Left ventricle myocardium inferior (tissue), 1 donor: ENCODE measurements around the gene ULK4. TPM values are rescaled to one million over a fixed set of nuclear protein-coding genes. Genes with fewer than 3 reads are reported as not detected.
"Not testable (repeated sequence)": the region's sequence is repeated elsewhere in the genome, so short reads cannot be mapped to it uniquely, and the experiment has no call there.

ENCODE experiments used
- DNase-seq: peaks from one replicate; pipeline ENCODE4 v3.0.0-alpha.2; 2020
- H3K27ac ChIP-seq: fragments of 200-600 bp; replicated peaks from 2 replicates; pipeline ENCODE4 v1.8.0; 2021
- H3K27me3 ChIP-seq: fragments of 200-600 bp; 2 replicates; pipeline ENCODE4 v1.8.0; 2021; ENCODE audit warnings: low read depth
- H3K36me3 ChIP-seq: fragments of 200-600 bp; 2 replicates; pipeline ENCODE4 v1.8.0; 2021
- H3K4me1 ChIP-seq: fragments of 200-600 bp; 2 replicates; pipeline ENCODE4 v1.8.0; 2021
- H3K4me3 ChIP-seq: fragments of 200-600 bp; 2 replicates; pipeline ENCODE4 v1.8.0; 2021; ENCODE audit warnings: mild to moderate bottlenecking, moderate library complexity
- H3K9me3 ChIP-seq: fragments of 200-600 bp; replicated peaks from 2 replicates; pipeline ENCODE4 v1.8.0; 2021
- intact Hi-C: fragments of 100-400 bp; cut with micrococcal nuclease; formaldehyde crosslinking; loops from one replicate; pipeline ENCODE4 v1.11.0; 2022
- total RNA-seq: library from RNA; stranded (reverse); fragmentation: NEBNext Ultra II Directional; extraction: Animal tissue kit (Norgen Biotek cat#: 25700); gene quantifications from one replicate; pipeline ENCODE4 v1.2.1, GENCODE V29; 2021
- TF ChIP-seq, protein P1 (sequence below): fragments of 200-600 bp; IDR thresholded peaks from 2 replicates; pipeline ENCODE4 v1.8.0; 2021; ENCODE audit warnings: antibody characterized with exemption, mild to moderate bottlenecking, borderline replicate concordance
- donor health status: DM: no; HTN: yes; CAD: no; lungs with severe emphysema.

The ULK4 gene
- total RNA-seq, 1 donor from 2014 or later, result 1.8 TPM

DNA sequence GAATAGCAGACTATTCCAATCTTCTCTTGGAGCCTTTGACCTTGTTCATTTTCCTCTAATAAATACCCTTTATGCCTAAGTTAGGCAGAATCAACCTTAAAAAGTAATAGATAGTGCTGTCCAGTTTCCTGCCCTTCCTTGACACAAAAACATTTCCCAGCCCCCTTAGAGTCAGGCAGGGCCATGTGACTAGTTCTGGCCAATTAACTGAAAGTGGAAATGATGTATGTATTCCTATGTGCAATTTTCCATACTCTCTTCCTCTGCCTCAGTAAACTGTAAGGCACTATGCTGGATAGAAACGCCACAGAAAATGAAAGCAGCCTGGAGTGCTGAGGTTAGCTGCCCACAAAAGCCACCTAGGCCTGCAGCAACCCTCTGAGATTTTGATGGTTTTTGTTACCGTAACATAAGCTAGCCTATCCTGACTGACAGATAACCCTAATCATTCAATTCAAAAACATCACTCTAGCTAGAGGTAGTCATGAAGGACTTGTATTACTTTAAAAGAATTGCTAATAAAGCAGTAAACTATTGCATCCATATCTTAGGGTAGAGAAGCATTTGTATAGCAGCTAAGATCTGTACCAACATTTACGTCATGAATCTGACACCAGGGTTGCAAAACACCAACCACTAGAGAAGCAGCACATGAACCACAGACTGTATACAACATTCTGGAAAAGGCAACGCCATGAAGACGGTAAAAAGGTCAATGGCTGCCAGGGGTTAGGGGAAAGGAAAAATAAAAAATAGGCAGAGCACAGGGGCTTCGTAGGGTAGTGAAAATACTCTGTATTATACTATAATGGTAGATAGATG is 112.9 kb downstream of the ULK4 start:
- no peaks in the 10 kb centered on the region for H3K27me3 ChIP-seq
- H3K36me3 ChIP-seq, result no peaks in the 10 kb centered on the region
- no peak overlapping the region for H3K27ac ChIP-seq
- DNase-seq, result no peak
- TF ChIP-seq, protein P1, sequence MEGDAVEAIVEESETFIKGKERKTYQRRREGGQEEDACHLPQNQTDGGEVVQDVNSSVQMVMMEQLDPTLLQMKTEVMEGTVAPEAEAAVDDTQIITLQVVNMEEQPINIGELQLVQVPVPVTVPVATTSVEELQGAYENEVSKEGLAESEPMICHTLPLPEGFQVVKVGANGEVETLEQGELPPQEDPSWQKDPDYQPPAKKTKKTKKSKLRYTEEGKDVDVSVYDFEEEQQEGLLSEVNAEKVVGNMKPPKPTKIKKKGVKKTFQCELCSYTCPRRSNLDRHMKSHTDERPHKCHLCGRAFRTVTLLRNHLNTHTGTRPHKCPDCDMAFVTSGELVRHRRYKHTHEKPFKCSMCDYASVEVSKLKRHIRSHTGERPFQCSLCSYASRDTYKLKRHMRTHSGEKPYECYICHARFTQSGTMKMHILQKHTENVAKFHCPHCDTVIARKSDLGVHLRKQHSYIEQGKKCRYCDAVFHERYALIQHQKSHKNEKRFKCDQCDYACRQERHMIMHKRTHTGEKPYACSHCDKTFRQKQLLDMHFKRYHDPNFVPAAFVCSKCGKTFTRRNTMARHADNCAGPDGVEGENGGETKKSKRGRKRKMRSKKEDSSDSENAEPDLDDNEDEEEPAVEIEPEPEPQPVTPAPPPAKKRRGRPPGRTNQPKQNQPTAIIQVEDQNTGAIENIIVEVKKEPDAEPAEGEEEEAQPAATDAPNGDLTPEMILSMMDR, result no peak
- no peak overlapping the region for H3K4me3 ChIP-seq
- H3K4me1 ChIP-seq, result no peaks in the 10 kb centered on the region
- H3K9me3 ChIP-seq, result no peaks in the 10 kb centered on the region
- intact Hi-C loops, result no loop called here

DNA sequence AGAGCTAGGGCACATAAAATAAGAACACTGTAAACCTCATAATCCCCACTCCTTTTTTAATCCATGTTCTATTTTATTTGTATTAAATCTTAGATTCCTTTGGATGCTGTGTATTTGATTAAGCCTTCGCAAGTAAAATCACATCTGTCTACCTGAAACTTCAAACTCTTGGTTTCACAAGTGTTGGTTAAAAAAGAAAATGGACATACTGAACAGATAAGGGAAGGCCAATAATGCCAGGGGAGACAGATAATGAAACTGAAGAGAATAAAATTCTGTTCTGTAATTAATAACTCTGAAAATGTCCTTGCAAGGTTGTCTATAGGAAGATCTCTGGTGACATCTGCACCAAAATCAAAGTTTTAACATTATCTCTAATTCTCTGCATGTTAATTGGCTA is 114.2 kb downstream of the ULK4 start:
- TF ChIP-seq, protein P1, result no peak
- H3K27ac ChIP-seq, result no peak overlapping the region
- intact Hi-C loops, result no loop called here

DNA sequence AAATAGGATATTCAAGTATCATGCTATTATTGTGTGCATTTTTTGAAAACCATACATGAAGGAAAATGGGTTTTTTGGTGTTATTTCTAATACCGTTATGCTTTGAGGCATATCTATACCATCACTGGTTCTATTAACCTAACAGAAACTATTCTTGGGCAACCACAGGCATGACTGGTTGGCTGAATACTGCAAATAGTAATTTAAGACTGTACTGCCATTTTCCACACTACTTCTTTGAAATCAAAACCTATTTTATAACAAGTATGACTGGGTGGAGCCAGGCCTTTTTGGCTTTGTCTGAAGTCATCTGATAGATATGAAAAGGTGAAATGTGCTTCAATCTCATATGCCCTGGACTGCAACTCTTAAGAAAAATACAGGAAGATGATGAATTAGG is 115.1 kb downstream of the ULK4 start:
- Histone ChIP-seq H3K9me3 (peaks cover 6% of the 10 kb centered on the region), H3K4me1 (no peaks in the 10 kb centered on the region), H3K27ac (no peak overlapping the region), H3K27me3 (no peaks in the 10 kb centered on the region), H3K4me3 (no peak overlapping the region), H3K36me3 (no peaks in the 10 kb centered on the region)
- intact Hi-C loops, result no loop called here
- no peak for DNase-seq
- TF ChIP-seq, protein P1, result no peak

More for the DNA sequence above, 114.2 kb downstream of the ULK4 start:
- Histone ChIP-seq H3K27me3 (no peaks in the 10 kb centered on the region), H3K4me1 (no peaks in the 10 kb centered on the region), H3K9me3 (peaks cover under 1% of the 10 kb centered on the region), H3K36me3 (no peaks in the 10 kb centered on the region), H3K4me3 (no peak overlapping the region)
- no peak for DNase-seq

DNA sequence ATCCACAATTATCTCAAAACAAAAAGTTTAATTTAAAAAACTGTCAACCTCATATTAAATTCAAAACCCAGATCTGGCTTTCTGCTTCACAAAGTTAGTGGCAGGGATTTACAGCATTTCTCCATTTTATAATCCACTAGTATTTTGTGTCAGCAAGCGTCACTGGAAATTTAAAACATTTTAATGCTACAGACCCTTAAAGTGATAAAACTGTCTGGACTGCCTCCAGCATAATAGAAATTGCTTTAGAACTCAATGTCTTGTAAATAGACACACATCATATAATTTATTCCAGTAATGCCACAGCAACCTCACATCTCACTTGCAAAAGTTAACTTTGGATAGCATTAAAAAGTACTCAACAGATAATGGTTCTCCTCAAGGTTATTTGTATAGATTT is 116.1 kb downstream of the ULK4 start:
- no peaks in the 10 kb centered on the region for H3K27me3 ChIP-seq
- no peak overlapping the region for H3K27ac ChIP-seq
- peaks cover 13% of the 10 kb centered on the region for H3K9me3 ChIP-seq
- intact Hi-C loops, result no loop called here
- H3K4me3 ChIP-seq, result no peak overlapping the region
- no peaks in the 10 kb centered on the region for H3K4me1 ChIP-seq
- TF ChIP-seq, protein P1, result no peak
- H3K36me3 ChIP-seq, result no peaks in the 10 kb centered on the region
- DNase-seq, result no peak

DNA sequence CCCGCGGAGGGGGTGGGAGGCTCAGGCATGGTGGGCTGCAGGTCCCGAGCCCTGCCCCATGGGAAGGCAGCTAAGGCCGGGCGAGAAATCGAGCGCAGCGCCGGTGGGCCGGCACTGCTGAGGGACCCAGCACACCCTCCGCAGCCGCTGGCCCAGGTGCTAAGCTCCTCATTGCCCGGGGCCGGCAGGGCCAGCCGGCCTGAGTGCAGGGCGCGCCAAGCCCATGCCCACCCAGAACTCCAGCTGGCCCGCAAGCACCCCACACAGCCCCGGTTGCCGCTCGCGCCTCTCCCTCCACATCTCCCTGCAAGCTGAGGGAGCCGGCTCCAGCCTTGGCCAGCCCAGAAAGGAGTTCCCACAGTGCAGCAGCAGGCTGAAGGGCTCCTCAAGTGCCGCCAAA is 117.6 kb downstream of the ULK4 start:
- peaks cover 27% of the 10 kb centered on the region for H3K9me3 ChIP-seq
- DNase-seq, intact Hi-C loops, H3K27ac ChIP-seq, H3K4me1 ChIP-seq, H3K27me3 ChIP-seq, H3K4me3 ChIP-seq, H3K36me3 ChIP-seq: not testable (repeated sequence)

DNA sequence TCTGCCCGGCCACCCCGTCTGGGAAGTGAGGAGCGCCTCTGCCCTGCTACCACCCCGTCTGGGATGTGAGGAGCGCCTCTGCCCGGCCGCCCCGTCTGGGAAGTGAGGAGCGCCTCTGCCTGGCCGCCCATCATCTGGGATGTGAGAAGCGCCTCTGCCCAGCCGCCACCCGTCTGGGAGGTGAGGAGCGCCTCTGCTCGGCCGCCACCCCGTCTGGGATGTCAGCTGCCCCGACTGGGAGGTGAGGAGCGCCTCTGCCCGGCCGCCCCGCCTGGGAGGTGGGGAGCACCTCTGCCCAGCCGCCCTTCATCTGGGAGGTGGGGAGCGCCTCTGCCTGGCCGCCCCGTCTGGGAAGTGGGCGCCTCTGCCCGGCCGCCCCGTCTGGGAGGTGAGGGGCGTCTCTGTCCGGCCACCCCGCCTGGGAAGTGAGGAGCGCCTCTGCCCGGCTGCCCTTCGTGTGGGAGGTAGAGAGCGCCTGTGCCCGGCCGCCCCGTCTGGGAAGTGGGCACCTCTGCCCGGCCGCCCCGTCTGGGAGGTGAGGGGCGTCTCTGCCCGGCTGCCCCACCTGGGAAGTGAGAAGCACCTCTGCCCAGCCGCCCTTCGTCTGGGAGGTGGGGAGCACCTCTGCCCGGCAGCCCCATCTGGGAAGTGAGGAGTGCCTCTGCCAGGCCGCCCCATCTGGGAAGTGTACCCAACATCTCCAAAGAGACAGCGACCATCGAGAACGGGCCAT is 120.8 kb downstream of the ULK4 start:
- H3K27ac ChIP-seq, H3K4me3 ChIP-seq: not testable (repeated sequence)

More for the DNA sequence above, 120.8 kb downstream of the ULK4 start:
- intact Hi-C loops, DNase-seq, H3K27me3 ChIP-seq, H3K36me3 ChIP-seq, H3K4me1 ChIP-seq: not testable (repeated sequence)
- H3K9me3 ChIP-seq, result peaks cover 27% of the 10 kb centered on the region
